Stomach smooth muscle (tissue), 2 donors: ENCODE results near the gene HOXB3.

Experiments used
- H3K27ac ChIP-seq: one replicate; pipeline ENCODE4 v1.7.0; 2013; ENCODE audit warnings: mild to moderate bottlenecking, low read length, inconsistent platforms
- H3K27me3 ChIP-seq, 2 donors: one replicate each; pipeline ENCODE4 v1.7.0; 2013; ENCODE audit warnings: low read length in 2 of 2; ENCODE audit not compliant: insufficient read depth in 2 of 2, control insufficient read depth in 1 of 2
- H3K36me3 ChIP-seq, 2 donors: one replicate each; pipeline ENCODE4 v1.7.0; 2013; ENCODE audit warnings: low read length in 2 of 2; ENCODE audit not compliant: control insufficient read depth in 2 of 2, insufficient read depth in 2 of 2
- H3K4me1 ChIP-seq: one replicate; pipeline ENCODE4 v1.7.0; 2013; ENCODE audit warnings: low read length; ENCODE audit not compliant: control insufficient read depth, insufficient read depth
- H3K4me3 ChIP-seq, 2 donors: one replicate each; pipeline ENCODE4 v1.7.0; 2013; ENCODE audit warnings: low read length in 2 of 2
- H3K9ac ChIP-seq, 2 donors: one replicate each; pipeline ENCODE4 v1.7.0; 2013; ENCODE audit warnings: low read length in 2 of 2, mild to moderate bottlenecking in 1 of 2
- H3K9me3 ChIP-seq, 2 donors: one replicate each; pipeline ENCODE4 v1.7.0; 2013; ENCODE audit warnings: low read length in 2 of 2; ENCODE audit not compliant: control insufficient read depth in 2 of 2
- donor health status: healthy.
- donor health status: Pancreatic carcinoma.

HOXB3 gene

DNA sequence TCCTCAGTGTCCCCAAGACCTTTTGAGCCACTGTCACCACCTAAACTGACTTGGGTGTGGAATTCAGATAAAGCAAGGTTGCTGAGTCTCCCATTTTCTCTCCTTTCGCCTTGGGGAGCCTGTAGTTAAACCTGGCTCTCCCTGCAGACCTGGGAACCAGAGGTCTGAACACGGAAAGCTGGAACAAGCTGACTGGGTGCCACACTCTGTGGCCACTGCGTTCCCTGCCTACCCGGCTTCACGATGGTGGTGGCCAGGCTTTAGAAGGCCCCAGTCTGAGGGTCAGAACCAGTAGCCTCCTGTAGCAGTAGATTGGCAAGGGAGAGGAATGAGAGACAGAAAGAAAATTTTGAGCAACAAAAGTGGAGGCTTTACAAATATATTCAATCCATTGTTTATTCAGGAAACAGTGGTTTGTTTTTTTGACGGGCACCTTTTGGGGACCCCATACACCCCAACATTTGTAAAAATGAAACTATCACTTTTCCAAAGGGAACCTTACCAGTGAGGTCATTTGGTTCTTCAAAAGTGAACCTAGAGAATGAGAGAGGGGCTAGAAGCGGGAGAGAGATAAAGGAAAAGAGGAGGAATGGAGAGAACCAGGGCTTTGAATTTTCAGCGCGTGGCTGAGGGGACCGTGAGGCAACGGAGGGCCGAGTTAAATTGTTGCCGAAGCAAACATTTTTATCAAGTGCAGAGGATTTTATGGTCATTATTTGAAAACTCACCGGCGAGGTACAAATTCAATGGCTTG, 26.9 kb upstream of the HOXB3 start:
- Histone ChIP-seq H3K4me3 (no peak overlapping the region), H3K36me3 (no peaks in the 10 kb centered on the region), H3K27me3 (peaks cover 86 to 98% of the 10 kb centered on the region in 2 donors)

DNA sequence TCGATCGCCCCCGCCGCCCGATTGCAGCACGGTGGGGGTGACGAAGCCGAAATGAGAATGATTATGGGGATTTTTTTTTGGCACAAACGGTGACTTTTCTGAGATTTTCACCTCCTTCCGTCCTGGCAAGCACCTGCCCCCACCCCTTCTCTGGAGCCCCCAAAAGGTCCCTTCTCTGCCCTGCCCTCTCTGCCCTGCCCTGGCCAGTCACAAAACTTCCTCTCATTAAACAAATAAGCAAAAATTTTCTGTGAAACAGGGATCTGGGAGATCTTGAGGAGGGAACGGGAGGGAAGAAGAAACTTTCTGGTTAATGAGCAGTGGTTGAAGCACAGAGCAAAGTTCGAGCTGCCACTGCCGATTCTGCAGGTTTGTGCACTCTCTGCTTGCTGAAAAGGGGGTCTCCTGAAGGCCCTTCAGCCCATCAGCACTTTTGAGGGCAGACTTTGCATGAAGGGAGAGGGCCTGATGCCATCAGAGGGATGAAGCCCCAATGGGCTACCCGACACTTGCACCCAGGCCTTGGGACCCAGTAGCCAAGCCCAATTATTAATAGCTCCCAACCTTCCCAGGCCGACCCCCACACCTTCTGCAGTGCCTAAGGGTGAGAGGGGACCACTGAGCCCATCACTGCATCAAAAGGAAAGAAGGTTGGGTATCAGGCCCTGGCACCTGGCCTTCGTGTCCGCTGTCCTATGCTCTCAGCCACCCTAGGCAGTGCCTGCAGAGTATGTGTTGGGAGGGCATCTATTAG, 26.1 kb upstream of the HOXB3 start:
- Histone ChIP-seq H3K27ac (no peak overlapping the region), H3K36me3 (no peaks in the 10 kb centered on the region), H3K4me3 (no peak overlapping the region), H3K4me1 (peaks cover 24% of the 10 kb centered on the region), H3K9me3 (no peaks in the 10 kb centered on the region), H3K27me3 (peaks cover 86 to 97% of the 10 kb centered on the region in 2 donors), H3K9ac (no peak overlapping the region)

More for the DNA sequence above, 26.9 kb upstream of the HOXB3 start:
- H3K4me1 ChIP-seq: peaks cover 24% of the 10 kb centered on the region
- H3K9ac ChIP-seq: no peak overlapping the region
- H3K9me3 ChIP-seq: no peaks in the 10 kb centered on the region
- H3K27ac ChIP-seq: no peak overlapping the region

DNA sequence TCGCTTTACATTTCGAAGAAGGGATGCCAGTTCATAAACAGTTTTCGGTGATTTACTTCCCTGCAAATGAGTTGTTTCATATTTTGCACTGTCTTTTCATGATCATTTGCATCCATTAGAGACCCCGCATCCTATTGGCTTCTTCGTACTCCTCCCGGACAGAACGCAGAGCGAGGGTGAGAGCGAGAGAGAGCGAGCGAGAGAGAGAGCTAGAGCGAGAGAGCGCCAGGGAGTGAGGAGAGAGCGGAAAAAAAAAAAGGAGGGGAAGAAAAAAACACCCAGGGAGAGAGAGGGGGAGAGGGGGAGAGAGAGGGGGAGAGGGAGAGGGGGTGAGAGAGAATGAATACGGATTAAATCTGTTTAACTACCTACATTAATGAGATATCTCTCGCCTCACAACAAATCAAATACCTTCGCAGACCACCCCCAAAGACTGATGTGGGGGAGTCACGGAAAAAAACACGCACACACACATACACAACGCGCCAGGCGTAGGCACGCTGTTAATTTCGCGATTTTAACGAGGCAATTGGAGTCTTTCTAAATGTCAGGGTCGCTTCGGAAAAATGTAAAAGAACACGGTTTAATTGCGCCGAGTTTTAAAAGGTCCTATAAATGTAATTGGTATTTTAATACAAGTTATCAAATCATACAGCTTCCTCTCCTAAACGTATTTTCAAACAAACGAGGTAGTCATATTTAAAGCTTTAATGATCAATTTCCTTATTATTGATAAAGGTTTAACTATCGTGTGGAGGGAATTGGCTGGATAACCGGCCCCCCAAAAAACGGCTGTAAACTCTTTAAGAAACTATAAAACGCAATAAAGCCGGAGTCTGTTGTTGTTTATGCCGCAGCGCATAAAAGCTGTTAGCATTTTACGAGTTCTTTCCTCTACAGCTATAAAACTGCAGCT, 25.3 kb upstream of the HOXB3 start, which contains the start of gene HOXB8:
Gene HOXB8, minus strand, starts transcription at position 246 of the 916 bp plus-strand sequence. CDS start 588 bp downstream, outside the sequence.
- peak within 1 kb of the TSS in 1 of 2 donors; percentile 22 for H3K4me3 ChIP-seq
- peaks cover 86 to 97% of the 10 kb centered on the region in 2 donors for H3K27me3 ChIP-seq
- peaks cover 32% of the 10 kb centered on the region for H3K4me1 ChIP-seq
- no peaks in the 10 kb centered on the region for H3K36me3 ChIP-seq
- H3K27ac ChIP-seq: no peak within 1 kb of the TSS
- no peaks in the 10 kb centered on the region for H3K9me3 ChIP-seq
- H3K9ac ChIP-seq: no peak within 1 kb of the TSS

DNA sequence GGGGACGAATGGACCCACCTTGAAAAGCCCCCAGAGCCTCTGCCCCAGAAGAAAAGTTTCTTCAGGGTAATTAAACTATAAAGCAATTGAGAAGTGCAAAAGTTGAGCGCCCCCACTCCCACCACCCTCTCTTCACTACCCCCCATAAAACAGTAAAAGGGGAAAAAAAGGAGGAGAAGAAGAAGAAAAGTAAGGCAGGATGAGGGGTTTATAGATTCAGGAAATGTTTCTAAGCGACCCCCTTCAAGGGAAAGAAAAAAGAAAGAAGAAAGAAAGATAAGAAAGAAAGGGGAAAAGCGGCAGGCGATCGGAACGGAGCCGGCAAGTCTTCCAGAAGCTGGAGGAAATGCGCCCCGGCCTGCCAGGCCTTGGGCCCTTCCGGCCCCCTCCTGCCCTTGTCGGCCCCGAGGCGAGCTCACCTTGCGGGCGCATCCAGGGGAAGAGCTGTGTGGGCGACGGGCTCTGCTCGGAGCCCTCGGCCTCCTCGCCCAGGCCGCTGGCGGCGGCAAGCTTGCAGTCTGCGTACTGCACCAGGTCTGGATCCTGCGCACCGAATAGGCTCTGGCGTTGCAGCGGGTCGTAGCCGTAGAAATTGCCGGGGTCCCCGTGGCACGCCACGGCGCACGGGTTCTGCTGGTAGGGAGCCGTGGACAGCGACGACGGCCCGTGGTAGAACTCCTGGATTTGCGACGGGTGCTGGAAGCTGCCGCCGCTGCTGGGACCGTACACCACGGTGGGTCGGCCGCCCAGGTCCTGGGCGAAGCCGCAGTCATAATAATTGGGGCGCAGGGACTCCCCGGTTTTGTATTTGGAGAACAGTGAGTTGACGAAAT, 24.0 kb upstream of the HOXB3 start:
- peaks cover 86 to 97% of the 10 kb centered on the region in 2 donors for H3K27me3 ChIP-seq
- no peak overlapping the region for H3K9ac ChIP-seq
- no peaks in the 10 kb centered on the region for H3K36me3 ChIP-seq
- peaks cover 35% of the 10 kb centered on the region for H3K4me1 ChIP-seq
- H3K4me3 ChIP-seq: peak overlapping the region in 1 of 2 donors; percentile 22
- no peaks in the 10 kb centered on the region for H3K9me3 ChIP-seq
- H3K27ac ChIP-seq: no peak overlapping the region

DNA sequence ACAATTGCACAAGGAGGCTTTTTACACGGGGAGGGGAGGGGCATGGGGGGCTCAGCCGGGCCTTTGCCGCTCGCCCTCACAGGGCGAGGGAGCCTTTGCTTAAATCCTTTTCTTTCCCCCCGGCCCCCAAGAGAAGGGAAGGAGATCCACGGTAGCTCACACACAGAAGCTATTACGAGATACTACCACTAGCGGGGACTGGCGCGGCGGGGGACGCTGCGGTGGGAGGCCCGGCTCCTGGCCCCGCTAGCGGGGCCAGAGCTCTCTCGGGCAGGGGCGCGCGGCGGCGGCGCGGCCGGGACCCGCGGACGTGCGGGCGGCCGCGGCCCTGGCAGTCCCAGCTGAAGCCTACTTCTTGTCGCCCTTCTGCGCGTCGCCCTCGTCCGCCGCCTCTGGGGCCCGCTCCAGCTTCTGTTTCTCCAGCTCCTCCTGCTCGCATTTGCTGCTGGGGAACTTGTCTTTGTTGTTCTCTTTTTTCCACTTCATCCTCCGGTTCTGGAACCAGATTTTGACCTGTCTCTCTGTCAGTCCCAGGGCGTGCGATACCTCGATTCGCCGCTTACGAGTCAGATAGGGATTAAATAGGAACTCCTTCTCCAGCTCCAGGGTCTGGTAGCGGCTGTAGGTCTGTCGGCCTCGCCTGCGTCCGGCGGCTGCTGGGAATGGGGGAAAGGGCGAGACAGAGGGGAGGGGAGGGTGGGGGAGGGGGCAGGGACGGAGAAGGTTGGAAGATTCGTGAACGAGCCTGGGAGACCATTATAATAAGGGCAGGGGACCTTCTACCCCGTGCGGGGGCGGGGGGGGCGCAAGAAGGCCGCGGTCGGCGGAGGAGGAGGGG, 23.0 kb upstream of the HOXB3 start:
- Histone ChIP-seq H3K9me3 (no peaks in the 10 kb centered on the region), H3K4me3 (peak overlapping the region in 1 of 2 donors; percentile 52), H3K36me3 (no peaks in the 10 kb centered on the region), H3K27me3 (peaks cover 87 to 97% of the 10 kb centered on the region in 2 donors), H3K4me1 (peaks cover 31% of the 10 kb centered on the region), H3K9ac (no peak overlapping the region), H3K27ac (no peak overlapping the region)

DNA sequence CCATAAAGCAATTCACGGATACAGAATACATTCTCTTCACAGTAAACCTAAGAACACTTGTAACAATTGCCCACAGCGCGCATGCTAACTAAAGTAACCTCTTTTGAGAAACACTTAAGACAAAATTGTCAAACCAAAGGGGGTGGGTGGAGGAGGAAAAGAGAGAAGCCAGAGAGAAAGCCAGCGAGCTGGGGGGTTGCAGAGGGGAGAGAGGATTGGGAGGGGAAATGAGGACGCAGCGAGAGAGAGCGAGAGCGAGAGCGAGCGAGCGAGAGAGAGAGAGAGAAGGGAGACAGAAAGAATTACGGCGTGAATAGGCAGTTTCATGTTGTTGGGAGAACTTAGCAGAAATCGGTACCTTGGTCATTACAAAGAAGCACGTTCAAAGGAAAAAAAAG, 22.4 kb upstream of the HOXB3 start:
- Histone ChIP-seq H3K4me3 (peak overlapping the region in 1 of 2 donors; percentile 52), H3K27me3 (peaks cover 85 to 96% of the 10 kb centered on the region in 2 donors), H3K4me1 (peaks cover 25% of the 10 kb centered on the region), H3K27ac (no peak overlapping the region), H3K9ac (no peak overlapping the region), H3K36me3 (no peaks in the 10 kb centered on the region), H3K9me3 (no peaks in the 10 kb centered on the region)

DNA sequence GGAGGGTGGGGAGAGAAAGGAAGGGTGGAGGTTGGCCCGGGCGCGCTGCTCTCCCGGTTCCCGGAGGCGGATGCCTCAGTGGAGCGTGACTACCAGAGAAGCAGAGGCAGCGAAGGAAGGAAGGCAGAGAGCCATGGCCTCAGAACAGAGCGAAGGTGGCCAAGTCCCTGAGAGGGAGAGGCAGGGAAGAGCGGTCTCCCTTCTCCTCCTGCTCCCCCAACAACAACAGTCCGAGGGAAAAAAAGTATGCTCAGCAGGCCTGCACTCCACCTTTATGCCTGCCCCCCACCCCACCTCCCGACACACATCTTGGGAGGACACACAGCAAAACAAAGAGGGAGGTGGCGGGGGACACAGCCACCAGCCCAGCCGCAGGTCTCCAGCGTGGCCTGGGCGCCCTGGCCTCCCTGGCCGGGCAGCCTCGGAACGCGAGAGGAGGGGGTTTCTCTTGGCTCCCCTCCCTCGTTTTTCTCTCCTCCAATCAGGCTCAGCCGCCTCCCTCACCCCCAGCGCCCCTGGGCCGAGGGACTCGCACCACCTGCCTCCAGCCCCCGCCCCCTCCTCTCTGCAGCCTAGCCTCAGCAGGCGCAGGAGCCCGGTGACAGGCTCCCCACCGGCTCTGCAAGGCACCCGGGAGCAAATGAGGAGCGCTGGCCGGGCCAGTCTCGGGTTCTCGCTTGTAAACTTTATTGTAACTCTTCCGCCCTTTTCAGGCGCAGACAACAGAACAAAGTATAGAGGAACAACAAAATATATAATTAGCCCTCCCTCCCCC, 21.8 kb upstream of the HOXB3 start:
- Histone ChIP-seq H3K4me3 (peak overlapping the region in 1 of 2 donors; percentile 44), H3K9me3 (no peaks in the 10 kb centered on the region), H3K36me3 (no peaks in the 10 kb centered on the region), H3K4me1 (peaks cover 23% of the 10 kb centered on the region), H3K27me3 (peaks cover 84 to 96% of the 10 kb centered on the region in 2 donors), H3K9ac (no peak overlapping the region), H3K27ac (no peak overlapping the region)

DNA sequence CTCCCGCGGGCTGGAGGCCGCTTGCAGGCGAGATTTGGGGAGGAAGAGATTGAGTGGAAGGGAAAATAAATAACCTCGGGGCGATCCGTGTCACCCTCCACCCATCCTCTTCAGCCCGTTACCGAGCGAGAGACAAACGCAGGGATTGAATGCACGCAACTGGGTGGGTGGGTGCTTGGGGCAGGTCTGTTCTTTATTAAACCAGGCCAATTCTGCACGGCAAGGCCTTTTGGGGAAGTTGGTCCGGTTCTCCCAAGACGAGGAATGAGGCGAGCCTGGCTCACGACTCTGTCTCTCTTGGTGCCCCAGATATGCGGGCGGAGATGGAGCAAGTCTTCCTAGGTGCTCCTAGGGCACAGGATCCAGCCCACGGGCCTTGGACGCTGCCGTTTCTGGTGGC, 21.2 kb upstream of the HOXB3 start:
- H3K27me3 ChIP-seq: peaks cover 84 to 96% of the 10 kb centered on the region in 2 donors
- H3K9me3 ChIP-seq: no peaks in the 10 kb centered on the region
- H3K9ac ChIP-seq: no peak overlapping the region
- H3K27ac ChIP-seq: no peak overlapping the region
- H3K4me3 ChIP-seq: peak overlapping the region; percentile 36 to 66
- no peaks in the 10 kb centered on the region for H3K36me3 ChIP-seq
- H3K4me1 ChIP-seq: peaks cover 23% of the 10 kb centered on the region
